GM12892 (cell line): ENCODE measurements around the gene COG8.

Experiments
- POLR2A ChIP-seq: IDR thresholded peaks from 2 replicates; pipeline ENCODE4 v1.6.1; 2011; ENCODE audit warnings: low read depth, low read length, control low read depth
- POLR2AphosphoS5 ChIP-seq: IDR thresholded peaks from 2 replicates; pipeline ENCODE4 v1.6.1; 2011; ENCODE audit warnings: low read depth, low read length, control low read depth
- TAF1 ChIP-seq: IDR thresholded peaks from 2 replicates; pipeline ENCODE4 v1.6.1; 2011; ENCODE audit warnings: low read depth, mild to moderate bottlenecking, control low read depth, low read length, borderline replicate concordance

DNA sequence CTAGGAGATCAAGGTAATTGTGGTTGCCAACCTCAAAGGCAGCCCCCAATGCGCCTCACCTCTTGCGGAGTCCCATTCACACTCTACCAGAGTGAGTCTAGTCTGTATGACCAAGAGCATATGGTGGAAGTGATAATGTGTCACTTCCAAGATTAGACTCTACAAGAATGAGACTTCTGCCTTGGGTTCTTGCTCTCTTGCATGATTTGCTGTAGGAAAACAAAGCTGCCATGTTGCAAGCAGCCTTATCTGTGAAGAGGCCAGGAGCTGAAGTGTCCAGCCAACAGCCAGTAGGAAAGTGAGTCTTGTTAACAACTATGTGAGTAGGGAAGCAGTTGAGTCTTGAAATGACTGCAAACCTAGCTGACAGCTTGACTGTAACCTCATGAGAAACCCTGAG is 43.1 kb upstream of the COG8 start:
- TF ChIP-seq POLR2A (no peak), POLR2AphosphoS5 (no peak), TAF1 (no peak)
